Esophagus squamous epithelium (tissue), 5 donors: ENCODE results near the gene GALNT2. TPM values are rescaled to one million over a fixed set of nuclear protein-coding genes. Genes with fewer than 3 reads are reported as not detected.
A peak's percentile ranks its signal among the peaks of the same experiment; 100 is the strongest.

Experiments
- DNase-seq: peaks from one replicate; lab custom pipeline; 2025; lab: John Stamatoyannopoulos, UW
- H3K27ac ChIP-seq, 4 donors: fragments of 200-600 bp; sonication (generic); one replicate each; pipeline ENCODE4 v1.5.1; 2016 to 2019; ENCODE audit warnings: mild to moderate bottlenecking in 1 of 4
- H3K27me3 ChIP-seq, 4 donors: fragments of 200-600 bp; sonication (generic); 1 replicate in 3 of 4; 2 replicates in 1 of 4; pipeline versions ENCODE4 v1.5.1 to v1.6.0; 2017 to 2021; ENCODE audit warnings: antibody characterized with exemption in 1 of 4
- H3K36me3 ChIP-seq, 3 donors: fragments of 200-600 bp; sonication (generic); one replicate each; pipeline ENCODE4 v1.5.1; 2016 to 2019
- H3K4me1 ChIP-seq, 3 donors: fragments of 200-600 bp; sonication (generic); one replicate each; pipeline ENCODE4 v1.5.1; 2017 to 2019
- H3K4me3 ChIP-seq, 4 donors: fragments of 200-600 bp; sonication (generic); 1 replicate in 3 of 4; 2 replicates in 1 of 4; pipeline ENCODE4 v1.5.1; 2016 to 2019; ENCODE audit warnings: mild to moderate bottlenecking in 2 of 4, moderate library complexity in 1 of 4
- H3K9me3 ChIP-seq, 3 donors: fragments of 200-600 bp; sonication (generic); one replicate each; pipeline ENCODE4 v1.5.1; 2016 to 2019
- CTCF ChIP-seq, 6 experiments: fragments of 450-650 bp in 4 of 6; fragments of 200-600 bp in 2 of 6; sonication (generic) in 2 of 6; IDR thresholded peaks; one replicate each; pipeline ENCODE4 v1.5.1; 2016 to 2019; ENCODE audit warnings: antibody characterized with exemption in 6 of 6, mild to moderate bottlenecking in 4 of 6, moderate library complexity in 4 of 6
- POLR2A ChIP-seq, 4 donors: fragments of 450-650 bp; IDR thresholded peaks; one replicate each; pipeline ENCODE4 v1.6.1; 2017; ENCODE audit warnings: antibody characterized with exemption in 4 of 4, mild to moderate bottlenecking in 4 of 4, moderate library complexity in 3 of 4
- WGBS, 2 donors: methylation state at CpG; one replicate each; pipeline ENCODE4 v1.1.5; 2018; 5-methylcytosine and 5-hydroxymethylcytosine counted together
- intact Hi-C: fragments of 100-400 bp; cut with DNase I; formaldehyde crosslinking; loops from one replicate; pipeline ENCODE4 v1.15.0; 2022
- total RNA-seq, 4 donors: library from RNA; depleted of rRNA; stranded (reverse); fragments of >200 nt; gene quantifications; one replicate each; pipeline ENCODE4 v1.1.0, GENCODE V29; 2016
- donor health status: DM: yes; HTN: yes; CAD: no.

The GALNT2 gene
- total RNA-seq, 4 donors from 2014 or later = 25.8 to 36.2 (median 31.0) TPM

- TF ChIP-seq POLR2A (IDR thresholded peaks at IDR 0.05) (peak in 1 of 4 donors; percentile 38), CTCF (IDR thresholded peaks at IDR 0.05) (peak in 2 of 6 experiments; percentile 3 to 8)
- no peaks in the 10 kb centered on the region for H3K27me3 ChIP-seq
- H3K36me3 ChIP-seq = no peaks in the 10 kb centered on the region
- peak; percentile 27 for DNase-seq
- H3K4me1 ChIP-seq = peaks cover 31 to 63% (median 44%) of the 10 kb centered on the region in 3 donors
- H3K27ac ChIP-seq = peak overlapping the region; percentile 67 to 90 (median 75)
- no peaks in the 10 kb centered on the region for H3K9me3 ChIP-seq
- 9 to 13% methylated on average over 16 to 19 of the region's 19 CpGs for WGBS, 2 donors
- intact Hi-C loops = no loop called here
- peak overlapping the region in 2 of 4 donors; percentile 18 to 39 for H3K4me3 ChIP-seq
Measured at GRCh38 chr1:230104395-230105244, 37.6 kb downstream of the GALNT2 start.

- Histone ChIP-seq H3K4me3 (peak overlapping the region in 2 of 4 donors; percentile 18 to 39), H3K4me1 (peaks cover 37 to 70% (median 44%) of the 10 kb centered on the region in 3 donors), H3K36me3 (no peaks in the 10 kb centered on the region), H3K9me3 (no peaks in the 10 kb centered on the region), H3K27ac (peak overlapping the region; percentile 67 to 90 (median 75)), H3K27me3 (no peaks in the 10 kb centered on the region)
- intact Hi-C loops = no loop called here
- 39 to 44% methylated on average over 6 to 12 of the region's 12 CpGs for WGBS, 2 donors
- TF ChIP-seq POLR2A (IDR thresholded peaks at IDR 0.05) (no peak), CTCF (IDR thresholded peaks at IDR 0.05) (no peak)
- no peak for DNase-seq
Measured at GRCh38 chr1:230105245-230105753, 38.3 kb downstream of the GALNT2 start.

GRCh38 chr1:230105754-230106625, 39.0 kb downstream of the GALNT2 start:
- WGBS, 2 donors = 30 to 35% methylated on average over 9 to 10 of the region's 10 CpGs
- peaks cover 38 to 77% (median 47%) of the 10 kb centered on the region in 3 donors for H3K4me1 ChIP-seq
- H3K27me3 ChIP-seq = no peaks in the 10 kb centered on the region
- intact Hi-C loops = no loop called here
- peak overlapping the region; percentile 67 to 90 (median 75) for H3K27ac ChIP-seq
- no peaks in the 10 kb centered on the region for H3K9me3 ChIP-seq
- TF ChIP-seq CTCF (IDR thresholded peaks at IDR 0.05) (no peak), POLR2A (IDR thresholded peaks at IDR 0.05) (no peak)
- no peak for DNase-seq
- no peak overlapping the region for H3K4me3 ChIP-seq
- H3K36me3 ChIP-seq = no peaks in the 10 kb centered on the region

GRCh38 chr1:230107941-230108340, 40.9 kb downstream of the GALNT2 start:
- Histone ChIP-seq H3K9me3 (no peaks in the 10 kb centered on the region), H3K4me1 (peaks cover 46 to 83% (median 59%) of the 10 kb centered on the region in 3 donors), H3K36me3 (no peaks in the 10 kb centered on the region), H3K4me3 (no peak overlapping the region), H3K27me3 (no peaks in the 10 kb centered on the region), H3K27ac (no peak overlapping the region)
- intact Hi-C loops = no loop called here
- 69 to 76% methylated on average over 4 to 6 of the region's 6 CpGs for whole genome bisulfite sequencing, 2 donors
- no peak for DNase-seq
- no peak for TF ChIP-seq CTCF (IDR thresholded peaks at IDR 0.05)
- no peak for TF ChIP-seq POLR2A (IDR thresholded peaks at IDR 0.05)
